HEK293 (cell line): ENCODE measurements around the gene TMEM250.
A peak's percentile ranks its signal among the peaks of the same experiment; 100 is the strongest.

Experiments
- CTCF ChIA-PET: fragments of 350-600 bp; formaldehyde crosslinking; extraction: SDS; loops from one replicate; lab custom pipeline; 2021; ENCODE audit warnings: antibody characterized with exemption; lab: Yijun Ruan, JAX
- POLR2A ChIA-PET: fragments of 300-600 bp; formaldehyde crosslinking; extraction: SDS; loops from one replicate; lab custom pipeline; 2020; ENCODE audit warnings: antibody characterized with exemption, inconsistent platforms; lab: Yijun Ruan, JAX
- H3K27ac ChIP-seq: fragments of 200-500 bp; sonication (Bioruptor generic); 2 replicates; pipeline ENCODE4 v1.5.1; 2014; ENCODE audit warnings: low read depth, low read length, control low read depth, inconsistent platforms; ENCODE audit errors: extremely low read depth
- H3K36me3 ChIP-seq, 2 experiments: fragments of 200-500 bp in 1 of 2; sonication (Bioruptor generic) in 1 of 2; 1 replicate in 1 of 2; 2 replicates in 1 of 2; pipeline ENCODE4 v1.5.1; 2014 to 2017; ENCODE audit warnings: inconsistent platforms in 2 of 2, low read length in 2 of 2; ENCODE audit not compliant: control insufficient read depth in 2 of 2, insufficient read depth in 1 of 2
- H3K4me1 ChIP-seq: fragments of 200-500 bp; sonication (Bioruptor generic); 2 replicates; pipeline ENCODE4 v1.5.1; 2014; ENCODE audit warnings: mild to moderate bottlenecking, low read length, inconsistent platforms; ENCODE audit not compliant: control insufficient read depth, insufficient read depth
- H3K4me3 ChIP-seq: 2 replicates; pipeline ENCODE4 v1.5.1; 2011; ENCODE audit warnings: low read depth, mild to moderate bottlenecking, control low read depth, low read length, moderate library complexity
- H3K9me3 ChIP-seq: fragments of 200-500 bp; sonication (Bioruptor generic); 2 replicates; pipeline ENCODE4 v1.5.1; 2014; ENCODE audit warnings: low read depth, low read length, inconsistent platforms; ENCODE audit not compliant: control insufficient read depth, insufficient read depth
- GLI2 ChIP-seq: fragments of 450-650 bp; formaldehyde crosslinking; IDR thresholded peaks from 2 replicates; pipeline ENCODE4; 2017; ENCODE audit warnings: missing biosample characterization, missing genetic modification characterization, low read depth, borderline replicate concordance
- KLF17 ChIP-seq: fragments of 450-650 bp; formaldehyde crosslinking; IDR thresholded peaks from 2 replicates; pipeline ENCODE4 v1.5.1; 2016; ENCODE audit warnings: missing biosample characterization, missing genetic modification characterization
- OVOL3 ChIP-seq: fragments of 450-650 bp; formaldehyde crosslinking; IDR thresholded peaks from 2 replicates; pipeline ENCODE4 v1.5.1; 2016; ENCODE audit warnings: missing biosample characterization, missing genetic modification characterization
- SCRT2 ChIP-seq: fragments of 450-650 bp; formaldehyde crosslinking; IDR thresholded peaks from 2 replicates; pipeline ENCODE4 v1.5.1; 2016; ENCODE audit warnings: missing biosample characterization, missing genetic modification characterization
- TCF7L2 ChIP-seq: IDR thresholded peaks from 2 replicates; pipeline ENCODE4 v1.6.1; 2011; ENCODE audit warnings: low read depth, mild to moderate bottlenecking, inconsistent platforms, low read length, moderate library complexity, borderline replicate concordance
- ZBTB1 ChIP-seq: fragments of 450-650 bp; formaldehyde crosslinking; IDR thresholded peaks from 2 replicates; pipeline ENCODE4 v1.5.1; 2016; ENCODE audit warnings: missing biosample characterization, missing genetic modification characterization
- ZFP41 ChIP-seq: fragments of 450-650 bp; formaldehyde crosslinking; IDR thresholded peaks from 2 replicates; pipeline ENCODE4 v1.5.1; 2016; ENCODE audit warnings: missing biosample characterization, missing genetic modification characterization, borderline replicate concordance
- ZFP69B ChIP-seq: fragments of 450-650 bp; formaldehyde crosslinking; IDR thresholded peaks from 2 replicates; pipeline ENCODE4 v1.5.1; 2016; ENCODE audit warnings: missing biosample characterization, missing genetic modification characterization
- ZIC2 ChIP-seq: fragments of 450-650 bp; formaldehyde crosslinking; IDR thresholded peaks from 2 replicates; pipeline ENCODE4 v1.5.1; 2016; ENCODE audit warnings: missing biosample characterization, missing genetic modification characterization
- ZNF140 ChIP-seq: fragments of 450-650 bp; formaldehyde crosslinking; IDR thresholded peaks from 2 replicates; pipeline ENCODE4 v1.5.1; 2016; ENCODE audit warnings: missing biosample characterization, missing genetic modification characterization
- ZNF16 ChIP-seq: fragments of 450-650 bp; formaldehyde crosslinking; IDR thresholded peaks from 2 replicates; pipeline ENCODE4 v1.5.1; 2016; ENCODE audit warnings: low read depth, missing biosample characterization, missing genetic modification characterization
- ZNF174 ChIP-seq: fragments of 450-650 bp; formaldehyde crosslinking; IDR thresholded peaks from 2 replicates; pipeline ENCODE4 v1.5.0; 2017; ENCODE audit warnings: missing biosample characterization, mild to moderate bottlenecking, missing genetic modification characterization
- ZNF24 ChIP-seq: fragments of 450-650 bp; formaldehyde crosslinking; IDR thresholded peaks from 2 replicates; pipeline ENCODE4 v1.5.1; 2016; ENCODE audit warnings: missing biosample characterization, missing genetic modification characterization
- ZNF416 ChIP-seq: fragments of 450-650 bp; formaldehyde crosslinking; IDR thresholded peaks from 2 replicates; pipeline ENCODE4 v1.5.1; 2016; ENCODE audit warnings: missing biosample characterization, missing genetic modification characterization
- ZNF600 ChIP-seq: fragments of 450-650 bp; formaldehyde crosslinking; IDR thresholded peaks from 2 replicates; pipeline ENCODE4 v1.5.1; 2016; ENCODE audit warnings: missing biosample characterization, missing genetic modification characterization
- ZNF621 ChIP-seq: fragments of 450-650 bp; formaldehyde crosslinking; IDR thresholded peaks from 2 replicates; pipeline ENCODE4 v1.5.1; 2017; ENCODE audit warnings: missing biosample characterization, missing genetic modification characterization
- ZNF776 ChIP-seq: fragments of 450-650 bp; formaldehyde crosslinking; IDR thresholded peaks from 2 replicates; pipeline ENCODE4 v1.5.0; 2017; ENCODE audit warnings: missing biosample characterization, missing genetic modification characterization, borderline replicate concordance
- ZNF792 ChIP-seq: fragments of 450-650 bp; formaldehyde crosslinking; IDR thresholded peaks from 2 replicates; pipeline ENCODE4 v1.5.1; 2016; ENCODE audit warnings: missing biosample characterization, missing genetic modification characterization
- TF ChIP-seq, protein P1 (sequence below): fragments of 450-650 bp; formaldehyde crosslinking; IDR thresholded peaks from 2 replicates; pipeline ENCODE4 v1.5.1; 2017; ENCODE audit warnings: missing biosample characterization, mild to moderate bottlenecking, missing genetic modification characterization, moderate library complexity

TMEM250 gene

GRCh38 chr9:136137321-136138265 is 18.9 kb upstream of the TMEM250 start:
- no peaks in the 10 kb centered on the region for H3K9me3 ChIP-seq
- CTCF ChIA-PET = interaction anchor here (0.6 to 3.6 kb wide), 31 partner anchors 9 to 698 kb away, joined by 3 to 31 read pairs (median 4); partner anchors contain the start of genes DNLZ and UBAC1
- POLR2A ChIA-PET = no interaction called here

DNA sequence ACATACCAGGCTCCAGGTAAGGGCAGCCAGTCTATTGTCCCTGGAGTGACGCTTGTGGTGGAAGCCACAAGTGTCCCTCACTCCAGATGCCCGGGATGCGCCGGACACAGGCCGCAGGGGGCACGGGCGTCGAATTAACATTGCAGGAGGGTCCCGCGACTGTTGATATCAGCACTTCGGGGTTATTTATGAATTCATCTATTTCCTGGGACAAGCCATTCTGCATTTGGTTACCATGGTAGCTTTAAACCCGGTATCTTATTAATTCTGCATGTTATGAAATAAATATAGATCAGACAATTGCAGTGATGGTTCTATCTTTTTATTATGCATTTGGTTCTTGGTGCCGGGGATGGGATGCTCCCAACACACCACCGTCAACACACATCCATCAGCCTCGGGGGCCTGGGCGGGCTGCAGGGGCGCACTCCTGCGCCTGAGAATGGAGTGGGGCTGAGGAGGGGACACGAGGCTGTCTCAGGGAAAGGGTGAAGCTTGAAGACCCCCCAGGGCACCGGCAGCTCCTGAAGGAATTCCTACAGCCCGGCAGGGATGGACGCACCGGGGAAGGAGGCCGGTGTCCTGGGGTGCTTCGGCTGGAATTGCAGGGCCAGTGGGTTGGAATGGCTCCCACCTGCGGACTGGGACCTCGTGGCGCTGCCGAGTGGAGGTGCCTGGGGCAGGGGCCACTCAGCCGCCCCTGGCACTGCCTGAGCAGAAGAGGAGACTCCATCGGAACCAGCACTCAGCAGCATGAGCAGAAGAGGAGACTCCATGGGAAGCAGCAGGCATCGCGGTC is 17.7 kb upstream of the TMEM250 start:
- no peaks in the 10 kb centered on the region for H3K4me1 ChIP-seq
- H3K9me3 ChIP-seq = no peaks in the 10 kb centered on the region
- H3K36me3 ChIP-seq = no peaks in the 10 kb centered on the region
- TF ChIP-seq, protein P1, sequence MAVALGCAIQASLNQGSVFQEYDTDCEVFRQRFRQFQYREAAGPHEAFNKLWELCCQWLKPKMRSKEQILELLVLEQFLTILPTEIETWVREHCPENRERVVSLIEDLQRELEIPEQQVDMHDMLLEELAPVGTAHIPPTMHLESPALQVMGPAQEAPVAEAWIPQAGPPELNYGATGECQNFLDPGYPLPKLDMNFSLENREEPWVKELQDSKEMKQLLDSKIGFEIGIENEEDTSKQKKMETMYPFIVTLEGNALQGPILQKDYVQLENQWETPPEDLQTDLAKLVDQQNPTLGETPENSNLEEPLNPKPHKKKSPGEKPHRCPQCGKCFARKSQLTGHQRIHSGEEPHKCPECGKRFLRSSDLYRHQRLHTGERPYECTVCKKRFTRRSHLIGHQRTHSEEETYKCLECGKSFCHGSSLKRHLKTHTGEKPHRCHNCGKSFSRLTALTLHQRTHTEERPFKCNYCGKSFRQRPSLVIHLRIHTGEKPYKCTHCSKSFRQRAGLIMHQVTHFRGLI (tag by site-specific recombination) = no peak
- TF ChIP-seq SCRT2 (tag by site-specific recombination) (0 out of 2 replicates have a peak, but pooled peaks have one; percentile 19), ZNF776 (no peak), ZNF174 (tag by site-specific recombination) (no peak), ZNF24 (tag by site-specific recombination) (no peak), ZNF16 (tag by site-specific recombination) (no peak)
- TF ChIP-seq, all 188 proteins: peak for 1
- Histone ChIP-seq H3K27ac (no peak overlapping the region), H3K4me3 (no peak overlapping the region)
- CTCF ChIA-PET = interaction anchor here (0.6 to 1.4 kb wide), 6 partner anchors 11 to 665 kb away, joined by 3 to 6 read pairs (median 4); partner anchors contain the start of gene KCNT1
- POLR2A ChIA-PET = no interaction called here

More at GRCh38 chr9:136137321-136138265, 18.9 kb upstream of the TMEM250 start:
- H3K36me3 ChIP-seq = no peaks in the 10 kb centered on the region
- no peak overlapping the region for H3K4me3 ChIP-seq
- no peaks in the 10 kb centered on the region for H3K4me1 ChIP-seq
- H3K27ac ChIP-seq = no peak overlapping the region
- no peak for TF ChIP-seq KLF17 (tag by site-specific recombination)
- no peak for TF ChIP-seq TCF7L2
- no peak for TF ChIP-seq OVOL3
- no peak for TF ChIP-seq ZNF621 (tag by site-specific recombination)
- TF ChIP-seq ZNF416 = no peak
- TF ChIP-seq ZNF140 (tag by site-specific recombination) = no peak
- peak; percentile 24; the same call in 1 of the 2 replicates for TF ChIP-seq ZNF600 (tag by site-specific recombination)

DNA sequence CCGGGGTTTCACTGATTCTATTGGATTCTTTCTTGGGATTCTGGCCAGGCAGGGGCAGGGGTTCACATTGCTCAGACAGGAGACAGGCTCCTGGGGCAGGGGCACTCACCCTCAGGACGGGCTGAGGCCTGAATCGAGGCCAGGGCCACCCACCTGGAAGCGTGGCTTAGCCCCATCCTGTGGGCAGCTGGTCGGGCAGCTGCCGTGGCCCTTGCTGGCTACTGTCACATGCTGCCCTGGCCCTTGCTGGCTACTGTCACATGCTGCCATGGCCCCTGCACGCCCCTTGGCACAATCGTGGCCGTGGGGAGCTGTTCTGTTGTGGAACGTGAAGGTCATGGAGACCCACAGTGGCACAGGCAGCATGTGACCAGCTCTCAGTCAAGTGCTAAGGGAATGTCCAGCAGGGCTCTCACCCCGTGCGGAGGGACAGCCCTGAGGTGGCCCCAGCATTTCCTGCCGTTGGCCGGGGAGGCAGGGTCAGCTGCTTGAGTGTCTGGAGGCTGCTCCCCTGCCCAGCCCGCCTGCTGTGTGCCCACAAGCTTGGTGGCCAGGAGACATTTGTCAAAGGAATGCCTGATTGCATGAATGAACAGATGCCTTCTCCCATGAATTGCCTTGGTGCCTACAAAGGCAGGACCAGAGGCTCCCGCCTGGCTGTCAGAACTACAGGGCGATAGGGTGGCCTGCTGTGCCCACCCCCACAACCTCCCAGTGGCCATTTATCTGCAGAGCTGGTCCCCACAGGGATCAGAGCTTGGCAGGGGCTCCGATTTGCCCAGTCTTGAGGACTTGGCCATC is 16.9 kb upstream of the TMEM250 start:
- H3K4me3 ChIP-seq = no peak overlapping the region
- H3K4me1 ChIP-seq = no peaks in the 10 kb centered on the region
- POLR2A ChIA-PET = no interaction called here
- H3K36me3 ChIP-seq = no peaks in the 10 kb centered on the region
- no peak for TF ChIP-seq GLI2
- TF ChIP-seq ZNF792 = no peak
- TF ChIP-seq ZFP41 = no peak
- TF ChIP-seq ZIC2 (tag by site-specific recombination) = peak; percentile 36; the same call in 1 of the 2 replicates
- no peak for TF ChIP-seq ZFP69B (tag by site-specific recombination)
- TF ChIP-seq ZBTB1 = no peak
- H3K27ac ChIP-seq = no peak overlapping the region
- H3K9me3 ChIP-seq = no peaks in the 10 kb centered on the region
- CTCF ChIA-PET = interaction anchor here (0.6 to 1.4 kb wide), 7 partner anchors 12 to 665 kb away, joined by 3 to 6 read pairs (median 4); partner anchors contain the start of gene KCNT1
